Measurements from ENCODE around the gene LCE3A.
"Not testable (repeated sequence)": the region's sequence is repeated elsewhere in the genome, so short reads cannot be mapped to it uniquely, and the experiment has no call there.

Gene LCE3A

DNA sequence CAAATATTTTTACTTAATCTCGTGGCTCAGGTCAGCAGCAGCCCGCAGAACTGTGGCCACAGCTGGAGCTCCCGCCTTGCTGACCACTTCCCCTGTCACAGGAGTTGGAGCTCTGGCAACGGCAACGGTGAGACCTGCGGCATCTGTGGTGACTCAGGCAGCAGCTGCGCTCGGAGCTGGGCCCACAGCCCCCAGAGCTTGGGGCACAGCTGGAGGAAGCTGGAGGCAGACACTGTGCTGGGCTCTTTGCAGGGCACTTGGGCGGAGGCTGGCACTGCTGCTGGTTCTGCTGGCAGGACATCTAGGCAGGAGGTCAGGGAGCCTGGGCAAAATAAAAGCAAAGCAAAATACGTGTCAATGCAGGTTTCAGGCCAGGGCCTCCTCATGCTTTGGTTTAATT is at the start of gene LCE3A:
TSS of gene LCE3A (minus strand) at position 301 of the 400 bp plus-strand sequence. CDS start at position 301, 0 bp downstream.
- DNase-seq = peak; percentile 54 to 67

GRCh38 chr1:152667648-152668047 is 44.7 kb upstream of the LCE3A start:
- no peak for DNase-seq

GRCh38 chr1:152666171-152666570 is 43.3 kb upstream of the LCE3A start:
- DNase-seq = not testable (repeated sequence)

GRCh38 chr1:152663098-152663497 is 40.2 kb upstream of the LCE3A start, which contains the start of gene LCE2D:
Gene LCE2D (plus strand): TSS chr1:152663380. CDS start chr1:152664106, 726 bp downstream.
- DNase-seq = no peak

- no peak for DNase-seq
These were observed 35.7 kb upstream of the LCE3A start for GRCh38 chr1:152658649-152659048.

DNA sequence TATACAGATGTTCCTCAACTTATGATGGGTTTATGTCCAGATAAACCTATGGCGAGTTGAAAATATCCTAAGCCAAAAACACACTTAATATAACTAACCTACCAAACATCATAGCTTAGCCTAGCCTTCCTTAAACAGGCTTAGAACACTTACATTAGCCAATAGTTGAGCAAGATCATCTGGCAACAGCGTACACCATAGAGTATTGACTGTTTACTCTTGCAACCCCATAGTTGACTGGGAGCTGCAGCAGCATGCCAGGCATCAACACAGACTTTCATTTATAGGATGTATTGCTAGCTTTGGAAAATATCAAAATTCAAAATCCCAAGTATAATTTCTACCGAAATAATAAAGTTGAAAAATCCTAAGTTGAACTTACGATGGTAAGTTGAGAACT is 34.8 kb upstream of the LCE3A start:
- no peak for DNase-seq

- DNase-seq = no peak
These were observed 33.6 kb upstream of the LCE3A start for GRCh38 chr1:152656459-152656858.

DNA sequence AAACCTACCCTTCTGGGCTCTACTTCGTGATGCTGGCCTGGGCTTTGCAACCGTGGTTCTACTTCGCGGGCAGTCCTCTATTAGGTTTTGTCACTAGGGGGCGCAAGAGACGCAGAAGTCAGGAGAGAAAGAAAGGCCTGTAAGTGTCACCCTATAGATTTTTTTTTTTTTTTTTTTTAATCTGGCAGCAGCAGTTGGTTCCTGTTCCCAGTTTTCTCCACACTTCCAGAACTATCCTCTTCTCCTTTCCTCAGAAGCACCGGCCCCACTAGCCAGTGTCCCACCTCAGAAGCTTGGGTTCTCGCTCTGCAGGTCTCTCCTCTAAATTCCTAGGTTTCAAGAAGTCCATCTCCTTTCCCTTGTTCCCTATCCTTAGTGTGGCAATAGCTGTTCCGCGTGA is 31.2 kb upstream of the LCE3A start:
- peak; percentile 59 to 61 for DNase-seq

- DNase-seq = no peak
These were observed 23.8 kb upstream of the LCE3A start for GRCh38 chr1:152646656-152647055.

GRCh38 chr1:152645146-152645545 is 22.2 kb upstream of the LCE3A start:
- no peak for DNase-seq

- DNase-seq = no peak
These were observed 21.0 kb upstream of the LCE3A start for GRCh38 chr1:152643945-152644344.

DNA sequence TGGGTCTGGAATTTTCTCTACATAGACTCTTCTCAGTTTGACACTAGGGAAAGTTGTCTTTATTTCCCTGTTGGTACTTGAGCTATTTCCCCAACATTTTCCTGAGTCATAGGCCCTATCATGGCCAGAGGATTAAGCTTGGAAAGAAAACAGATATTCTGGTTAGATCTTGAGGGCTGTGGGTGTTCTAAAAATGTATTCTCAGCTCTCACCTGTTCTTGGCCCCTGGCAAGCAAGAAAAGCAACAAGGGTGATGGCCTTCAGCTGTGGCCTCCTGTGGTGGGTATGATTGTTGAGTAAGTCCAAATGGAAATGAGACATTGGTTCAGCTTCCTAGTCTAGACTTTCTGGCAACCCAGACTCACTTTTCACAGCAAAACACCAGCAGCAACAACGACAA is 17.4 kb upstream of the LCE3A start:
- DNase-seq = no peak

- no peak for DNase-seq
These were observed 7.7 kb upstream of the LCE3A start for GRCh38 chr1:152630596-152630995.

GRCh38 chr1:152626744-152627143 is 3.8 kb upstream of the LCE3A start:
- no peak for DNase-seq

- DNase-seq = no peak
These were observed 421 bp upstream of the LCE3A start for GRCh38 chr1:152623203-152623844.

DNA sequence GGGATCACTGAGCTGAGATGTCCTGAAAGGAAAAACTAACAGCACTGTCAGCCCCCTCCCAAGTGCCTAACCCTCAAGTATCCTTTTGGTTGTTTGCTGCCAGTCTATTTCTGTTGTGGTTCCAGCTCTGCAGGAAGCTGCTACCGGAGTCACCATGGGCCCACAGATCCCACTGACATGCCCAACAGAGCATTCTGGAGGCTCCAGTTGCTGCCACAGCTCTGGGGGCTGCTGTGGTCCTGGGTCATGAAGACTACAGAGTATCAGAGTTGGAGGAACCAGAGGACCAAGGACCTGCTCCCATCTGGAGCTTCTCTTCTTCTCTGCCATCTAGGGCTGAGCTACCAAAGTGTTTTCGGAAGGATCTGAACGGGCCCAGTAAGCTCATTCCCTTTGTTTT is 910 bp downstream of the LCE3A start:
- DNase-seq = no peak

DNA sequence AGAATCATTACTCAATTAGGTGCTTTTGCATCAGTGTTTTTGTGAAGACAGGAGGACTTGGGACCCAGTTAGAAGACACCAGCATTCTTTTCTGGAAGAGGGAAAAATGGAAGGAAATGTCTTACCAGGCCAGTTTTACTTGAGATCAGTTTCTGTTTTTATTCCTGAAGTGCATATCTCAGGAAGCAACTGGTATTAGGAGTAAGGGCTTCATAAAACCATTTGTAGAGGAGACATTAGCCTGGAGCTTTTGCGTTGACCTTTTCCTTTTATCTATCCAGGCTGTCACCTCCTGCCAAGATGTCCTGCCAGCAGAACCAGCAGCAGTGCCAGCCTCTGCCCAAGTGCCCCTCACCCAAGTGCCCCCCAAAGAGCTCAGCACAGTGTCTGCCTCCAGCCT is 9.4 kb downstream of the LCE3A start, which contains the start of gene LCE3B:
TSS of gene LCE3B (plus strand) at position 301 of the 400 bp plus-strand sequence. CDS start at position 301, 0 bp downstream.
- no peak for DNase-seq

DNA sequence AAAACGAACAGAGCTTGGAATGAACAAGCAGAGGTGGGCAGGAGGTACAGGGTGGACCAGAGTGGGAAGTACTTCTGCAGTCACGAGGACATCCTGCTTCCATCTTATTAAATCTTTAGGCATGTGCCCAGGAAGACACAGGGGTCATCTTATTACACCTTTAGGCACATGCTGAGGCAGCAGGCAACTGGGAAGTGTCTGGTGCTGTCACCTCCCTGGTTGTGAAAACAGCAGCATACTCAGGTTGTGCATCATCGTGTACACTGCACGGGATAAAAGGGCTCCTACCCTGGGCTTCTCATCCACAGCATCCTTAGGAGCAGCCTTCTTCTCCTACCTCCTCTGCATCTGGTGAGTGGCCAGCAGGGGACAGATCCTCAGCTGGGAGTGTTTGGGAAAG is 23.0 kb downstream of the LCE3A start, which contains the start of gene LCE3C:
TSS of gene LCE3C (plus strand) at position 301 of the 400 bp plus-strand sequence. CDS start 498 bp downstream, outside the sequence.
- DNase-seq = no peak

GRCh38 chr1:152596986-152597385 is 25.9 kb downstream of the LCE3A start:
- DNase-seq = no peak

DNA sequence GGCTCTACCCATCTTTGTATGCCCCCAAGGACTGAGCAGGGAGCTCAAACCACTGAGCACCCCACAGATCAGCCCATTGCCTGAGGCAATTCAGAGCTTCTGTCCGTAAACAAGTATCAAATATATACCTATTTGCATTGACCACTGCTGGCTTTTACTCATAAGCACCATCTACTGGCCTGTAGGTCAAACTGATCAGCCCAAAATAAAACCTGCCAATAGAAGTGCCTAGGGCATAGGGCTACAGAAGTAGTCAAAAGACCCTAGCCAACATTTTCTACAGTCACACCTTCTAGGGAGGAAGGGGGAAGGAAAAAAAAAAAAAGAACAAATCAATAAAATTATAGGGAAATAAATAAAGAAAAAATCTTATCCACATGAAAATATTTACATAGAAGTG is 37.3 kb downstream of the LCE3A start:
- DNase-seq = no peak

- no peak for DNase-seq
These were observed 40.3 kb downstream of the LCE3A start for GRCh38 chr1:152582647-152583046.

DNA sequence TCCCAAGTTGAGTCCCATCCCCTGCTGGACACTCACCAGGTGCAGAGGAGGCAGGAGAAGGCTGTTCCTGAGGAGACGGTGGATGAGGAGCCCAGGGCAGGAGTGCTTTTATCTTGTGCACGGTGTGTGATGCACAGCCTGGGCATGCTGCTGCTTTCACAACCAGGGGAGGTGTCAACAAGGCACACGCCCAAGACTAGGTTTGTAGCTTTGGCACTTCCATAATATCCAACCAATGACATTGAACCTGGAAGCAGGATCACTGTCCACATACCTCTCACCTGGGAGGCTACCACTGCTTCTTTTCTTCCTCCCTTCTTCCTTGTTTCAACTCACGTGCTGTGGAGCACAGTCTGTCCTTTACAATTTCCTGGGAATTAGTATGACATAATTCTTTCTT is 42.5 kb downstream of the LCE3A start, which contains the start of gene LCE3D:
TSS of gene LCE3D (minus strand) at position 84 of the 400 bp plus-strand sequence. CDS start 580 bp downstream, outside the sequence.
- DNase-seq = no peak

DNA sequence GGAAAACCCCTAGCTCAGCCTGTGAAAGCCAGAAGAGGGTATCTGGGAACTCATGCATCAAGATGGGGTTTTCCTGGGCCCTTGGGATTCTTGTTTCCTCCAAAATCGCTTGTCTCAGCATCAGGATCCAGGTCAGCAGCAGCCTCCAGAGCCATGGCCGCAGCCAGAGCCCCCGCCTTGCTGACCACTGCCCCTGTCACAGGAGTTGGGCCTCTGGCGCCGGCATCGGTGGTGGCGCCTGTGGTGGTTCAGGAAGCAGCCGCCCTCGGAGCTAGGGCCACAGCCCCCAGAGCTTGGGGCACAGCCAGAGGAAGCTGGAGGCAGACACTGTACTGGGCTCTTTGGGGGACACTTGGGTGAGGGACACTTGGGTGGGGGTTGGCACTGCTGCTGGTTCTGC is 43.4 kb downstream of the LCE3A start:
- DNase-seq = not testable (repeated sequence)

- DNase-seq = no peak
These were observed 45.7 kb downstream of the LCE3A start for GRCh38 chr1:152577168-152577567.

Measured in AML-193 (cell line).